PC-3 (cell line): ENCODE measurements around the gene TRAPPC2.

Experiments
- CTCF ChIP-seq: fragments of 300-600 bp; sonication (generic); conservative IDR thresholded peaks from 2 replicates; pipeline ENCODE4 v1.5.1; 2017; ENCODE audit warnings: antibody characterized with exemption, low read depth, mild to moderate bottlenecking, low read length
- EZH2 ChIP-seq: fragments of 300-600 bp; sonication (generic); IDR thresholded peaks from one replicate; pipeline ENCODE4 v1.6.1; 2017; ENCODE audit warnings: antibody characterized with exemption, mild to moderate bottlenecking, low read length; ENCODE audit not compliant: unreplicated experiment

DNA sequence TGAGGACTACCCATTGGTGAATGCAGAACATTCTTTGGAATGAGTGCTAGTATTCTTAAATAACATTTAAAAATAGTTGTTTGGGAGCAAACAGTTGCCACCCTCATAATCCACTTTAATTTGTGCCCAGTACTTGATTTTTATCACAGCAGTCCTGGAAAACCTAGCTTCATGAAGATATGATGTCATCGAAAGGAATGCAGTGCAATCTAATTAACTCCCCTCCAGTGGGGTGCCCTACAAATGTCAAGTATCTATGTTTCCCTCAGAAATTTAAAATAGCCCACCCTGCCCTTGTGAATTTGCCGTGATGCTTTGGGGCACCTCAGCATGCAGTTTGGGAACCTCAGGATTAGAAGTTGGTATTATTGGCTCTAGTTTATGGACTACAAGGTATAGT lies 40.1 kb downstream of the TRAPPC2 start:
- TF ChIP-seq EZH2: no peak
- no peak for TF ChIP-seq CTCF
